ENCODE measurements around the gene DOCK10.
A peak's percentile ranks its signal among the peaks of the same experiment; 100 is the strongest.

DOCK10 gene

DNA sequence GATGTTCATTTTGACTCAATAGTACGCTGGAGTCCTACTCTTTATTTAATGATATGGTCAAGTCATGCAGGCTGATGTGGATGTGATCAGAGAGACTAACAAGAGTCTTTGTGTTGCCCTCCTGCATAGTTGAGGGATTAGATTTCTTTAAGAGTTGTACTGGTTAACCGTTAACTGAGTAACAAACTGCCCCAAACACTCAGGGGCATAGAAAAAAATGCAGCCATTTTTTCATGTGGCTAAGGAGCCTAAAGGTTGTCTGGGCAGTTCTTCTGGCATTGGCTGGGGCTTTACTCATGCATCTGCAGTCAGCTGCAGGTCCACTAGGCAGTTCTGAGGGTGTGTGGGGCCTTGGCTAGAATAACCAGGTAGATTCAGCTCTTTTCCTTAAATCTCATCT lies 32.5 kb downstream of the DOCK10 start:
- DNase-seq, result no peak

DNA sequence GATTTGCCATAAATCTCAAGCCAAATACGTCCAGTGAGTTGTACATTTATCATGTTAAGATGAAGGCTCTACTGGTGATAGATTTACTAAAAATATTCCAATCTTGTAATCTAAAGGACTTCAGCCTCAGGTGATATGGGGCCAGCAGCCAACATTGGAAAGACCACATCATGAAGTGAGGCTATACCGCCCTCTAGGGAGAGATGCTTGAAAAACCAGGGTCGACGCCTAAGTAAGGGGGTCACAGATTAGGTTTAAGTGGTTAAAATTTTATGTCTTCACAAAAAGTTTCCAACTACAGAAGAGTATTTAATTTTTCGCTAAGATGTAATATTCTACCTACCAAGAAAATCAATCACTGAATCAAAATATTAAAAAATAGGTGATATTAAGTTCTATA lies 33.3 kb downstream of the DOCK10 start:
- peak; percentile 14 for DNase-seq

- no peak for DNase-seq
Observed at GRCh38 chr2:225008179-225008856, 34.0 kb downstream of the DOCK10 start.

DNA sequence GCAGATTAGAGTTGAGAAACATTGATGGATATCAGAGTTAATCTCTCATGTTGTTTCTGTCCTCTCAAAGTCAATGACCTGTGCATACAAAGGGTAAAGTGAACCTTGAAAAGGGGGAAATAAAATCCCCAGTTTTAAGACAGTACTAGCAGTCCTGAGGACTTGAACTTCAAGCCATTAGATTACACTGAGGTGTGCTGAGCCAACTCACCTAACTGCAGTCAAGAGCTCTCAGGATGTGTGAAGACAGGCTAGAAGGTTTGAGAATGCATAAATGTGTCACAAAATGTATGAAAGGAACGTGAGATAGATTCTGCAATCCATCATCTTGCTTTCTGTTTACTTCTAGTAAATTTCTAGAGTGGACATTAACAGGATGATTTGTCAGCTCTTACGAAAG lies 35.5 kb downstream of the DOCK10 start:
- DNase-seq, result no peak

GRCh38 chr2:225004597-225004996 lies 37.7 kb downstream of the DOCK10 start:
- DNase-seq, result no peak

DNA sequence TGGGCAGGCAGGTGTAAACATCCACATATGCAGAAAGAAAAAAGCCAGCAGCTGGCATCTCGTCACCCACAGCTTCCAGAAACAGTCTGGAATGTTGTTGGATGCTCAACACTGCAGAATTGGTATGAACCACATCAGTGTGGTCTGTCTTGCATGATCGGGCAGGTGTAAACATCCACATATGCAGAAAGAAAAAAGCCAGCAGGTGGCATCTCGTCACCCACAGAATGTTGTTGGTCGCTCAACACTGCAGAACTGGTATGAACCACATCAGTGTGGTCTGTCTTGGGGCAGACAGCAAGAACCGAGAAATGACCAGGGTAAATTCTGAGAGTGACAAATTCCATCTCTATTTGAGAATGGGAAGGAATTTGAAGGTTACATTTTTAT lies 39.6 kb downstream of the DOCK10 start:
- DNase-seq, result no peak

- peak; percentile 67 for DNase-seq
Observed at GRCh38 chr2:225002039-225002655, 40.1 kb downstream of the DOCK10 start.

DNA sequence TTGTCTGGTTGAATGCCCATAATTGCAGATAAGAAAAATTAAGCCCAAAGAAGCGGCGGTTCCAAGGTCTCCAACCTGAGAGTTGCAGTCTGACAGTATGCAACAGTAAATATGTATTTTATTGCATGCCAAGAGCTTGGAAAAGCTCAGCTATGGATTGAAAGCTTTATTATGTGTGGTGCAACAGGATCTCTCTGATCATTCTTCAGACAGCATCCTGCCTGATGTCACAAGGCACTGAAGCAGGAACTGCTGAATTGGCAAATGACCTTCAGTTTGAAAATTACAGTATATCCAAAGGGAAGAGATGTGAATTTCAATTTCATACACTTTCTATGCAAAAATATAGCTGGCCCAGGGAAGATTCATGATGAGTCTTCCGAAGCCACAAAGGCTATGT lies 42.5 kb downstream of the DOCK10 start:
- no peak for DNase-seq

GRCh38 chr2:224999321-224999720 lies 42.9 kb downstream of the DOCK10 start:
- DNase-seq, result no peak

DNA sequence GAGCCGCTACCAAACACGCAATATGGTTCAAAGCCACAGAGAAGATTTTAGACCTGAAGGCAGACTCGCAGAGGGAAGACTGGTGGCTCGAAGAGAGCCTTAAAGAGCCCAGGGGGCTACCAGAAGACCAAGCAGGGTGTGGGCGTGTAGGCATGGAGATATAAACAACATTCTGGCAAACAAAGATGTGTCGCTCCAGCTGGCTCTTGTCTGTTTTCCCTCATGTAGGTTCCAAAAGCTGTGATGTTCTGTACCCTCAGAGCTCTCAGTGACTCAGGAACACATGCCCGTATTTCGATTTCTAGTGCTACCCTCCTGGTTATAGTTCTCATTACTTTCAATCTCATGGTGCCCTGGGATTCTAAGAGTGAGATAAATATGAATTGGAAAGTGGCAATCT lies 44.5 kb downstream of the DOCK10 start:
- DNase-seq, result no peak

GRCh38 chr2:224995419-224995818 lies 46.8 kb downstream of the DOCK10 start:
- no peak for DNase-seq

GRCh38 chr2:224994242-224994823 lies 47.9 kb downstream of the DOCK10 start:
- DNase-seq, result no peak

DNA sequence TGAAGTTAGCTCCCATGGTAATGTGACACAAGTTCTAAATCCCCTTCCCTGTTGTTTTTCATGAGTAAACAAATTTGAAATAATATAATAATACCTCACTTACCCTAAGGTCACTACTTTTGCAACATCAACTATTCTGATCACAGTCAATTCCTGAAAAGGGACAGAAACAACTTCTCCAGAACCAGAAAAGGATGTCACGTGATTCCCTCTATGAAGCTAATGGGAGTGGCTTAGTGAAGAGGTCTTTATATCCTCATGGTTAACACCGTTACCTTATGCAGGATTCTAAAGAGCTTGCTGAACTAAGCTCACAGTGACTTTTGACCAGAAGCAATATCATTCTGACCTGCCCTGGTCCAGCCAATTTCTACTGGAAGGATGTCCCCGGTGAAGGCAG lies 51.6 kb downstream of the DOCK10 start:
- no peak for DNase-seq

DNA sequence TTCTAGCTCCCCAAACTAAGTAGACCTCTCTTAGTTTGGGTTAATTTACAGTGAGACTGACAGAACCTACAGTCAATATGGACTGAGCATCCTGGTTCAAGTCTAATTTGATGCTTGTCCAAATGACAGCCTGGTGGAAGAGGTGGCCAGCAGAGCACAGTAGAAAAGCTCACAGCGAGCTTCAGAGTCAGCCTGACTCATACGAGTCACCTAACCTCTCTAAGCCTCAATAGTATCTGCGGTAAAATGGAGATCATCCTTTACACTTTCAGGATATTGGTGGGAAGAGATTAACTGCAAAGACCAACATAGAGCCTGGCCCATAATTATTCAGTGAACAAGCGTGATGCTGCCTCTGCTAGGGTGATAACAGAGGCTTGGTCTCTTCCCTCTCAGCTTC lies 54.5 kb downstream of the DOCK10 start:
- no peak for DNase-seq

DNA sequence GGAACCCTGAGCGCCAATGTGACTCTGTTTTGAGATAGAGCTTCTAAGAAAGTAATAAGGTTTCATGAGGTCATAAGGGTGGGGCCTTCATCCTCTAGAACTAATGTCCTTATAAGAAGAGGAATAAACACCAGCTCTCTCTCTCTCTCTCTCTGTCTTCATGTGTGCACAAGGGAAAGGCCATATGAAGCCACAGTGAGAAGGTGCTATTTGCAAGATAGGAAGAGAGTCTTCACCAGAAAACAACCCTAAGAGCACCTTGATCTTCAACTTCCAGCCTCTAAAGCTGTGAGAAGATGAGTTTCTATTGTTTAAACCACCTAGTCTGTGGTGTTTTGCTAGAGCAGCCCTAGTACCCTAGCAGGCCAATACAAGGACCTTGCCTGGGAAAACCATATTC lies 55.8 kb downstream of the DOCK10 start:
- DNase-seq, result no peak

- DNase-seq, result no peak
Observed at GRCh38 chr2:224984637-224985036, 57.6 kb downstream of the DOCK10 start.

DNA sequence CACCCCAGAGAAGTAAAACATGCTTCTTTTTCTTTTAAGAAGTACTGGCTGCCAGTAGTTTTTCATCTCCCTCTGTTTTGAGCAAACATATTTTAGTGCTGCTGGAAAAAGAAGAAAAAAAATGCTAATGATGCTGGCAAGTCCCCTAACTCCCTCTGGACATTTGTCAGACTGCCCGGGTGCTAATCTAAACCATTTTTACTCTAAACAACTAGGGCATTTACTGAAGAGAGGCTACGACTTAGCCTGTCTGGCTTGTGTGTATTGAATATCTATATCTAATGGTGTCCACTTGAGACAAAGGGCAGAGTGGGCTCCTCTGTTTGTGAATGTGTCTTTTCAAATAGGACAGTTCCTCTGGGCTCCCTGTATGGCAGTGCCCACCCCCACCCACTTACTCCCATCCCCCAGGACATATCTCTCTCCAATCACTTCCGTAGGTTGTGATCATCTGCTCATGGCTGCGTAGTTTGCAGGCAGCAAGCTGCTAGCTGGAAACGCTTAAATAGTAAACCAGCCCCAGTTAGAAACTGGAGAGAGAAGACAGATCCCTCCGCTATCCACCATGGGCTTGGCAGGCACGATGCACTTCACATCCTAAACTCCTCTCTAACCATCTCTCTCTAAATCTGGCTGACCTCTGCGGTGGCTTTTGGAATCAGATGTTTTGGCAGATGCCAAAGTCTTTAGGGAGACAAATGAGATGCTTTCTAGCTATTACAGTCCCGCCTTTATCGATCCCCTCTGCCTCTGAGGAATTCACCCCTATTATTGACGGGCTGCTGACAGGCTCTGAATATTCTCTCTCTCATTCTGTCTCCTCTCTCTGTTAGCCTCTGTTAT lies 58.3 kb downstream of the DOCK10 start:
- peak; percentile 68 for DNase-seq

DNA sequence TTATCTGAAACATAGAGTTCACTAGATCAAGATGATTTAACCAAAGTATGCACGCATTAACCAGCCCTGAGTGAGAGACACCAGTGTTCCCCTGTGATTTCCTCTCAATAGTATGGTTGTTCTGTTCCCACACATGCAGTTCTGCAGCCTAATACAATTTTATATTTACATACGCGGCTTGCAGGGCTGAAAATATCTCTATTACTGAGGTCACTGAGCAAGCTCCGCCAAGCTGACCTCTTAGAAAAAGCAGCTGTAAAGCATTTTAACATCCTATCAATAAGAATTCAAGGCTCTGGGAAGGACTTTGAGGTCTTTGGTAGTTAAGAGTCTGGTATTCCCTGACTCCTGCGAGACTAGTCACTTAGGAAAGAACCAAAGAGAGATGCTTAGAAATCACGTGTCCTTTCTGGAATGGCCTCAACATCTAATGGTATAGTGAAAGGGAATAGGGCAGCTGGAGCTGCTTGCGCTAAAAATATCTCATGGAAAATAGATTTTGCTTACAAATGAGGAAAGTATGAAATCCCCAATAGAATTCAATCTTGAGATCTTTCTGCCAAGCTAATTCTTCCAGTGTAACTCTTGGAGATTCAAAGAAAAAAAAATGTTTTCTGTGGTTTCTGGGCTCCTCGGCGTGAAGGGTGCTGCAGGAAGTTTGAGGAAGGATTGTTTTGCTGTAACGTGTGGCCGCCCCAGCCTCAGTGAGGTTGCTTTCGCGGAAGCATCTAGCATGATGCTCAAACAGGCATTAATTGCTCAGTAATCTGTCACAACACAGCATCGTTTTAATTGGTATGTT lies 59.2 kb downstream of the DOCK10 start:
- peak; percentile 57 for DNase-seq

DNA sequence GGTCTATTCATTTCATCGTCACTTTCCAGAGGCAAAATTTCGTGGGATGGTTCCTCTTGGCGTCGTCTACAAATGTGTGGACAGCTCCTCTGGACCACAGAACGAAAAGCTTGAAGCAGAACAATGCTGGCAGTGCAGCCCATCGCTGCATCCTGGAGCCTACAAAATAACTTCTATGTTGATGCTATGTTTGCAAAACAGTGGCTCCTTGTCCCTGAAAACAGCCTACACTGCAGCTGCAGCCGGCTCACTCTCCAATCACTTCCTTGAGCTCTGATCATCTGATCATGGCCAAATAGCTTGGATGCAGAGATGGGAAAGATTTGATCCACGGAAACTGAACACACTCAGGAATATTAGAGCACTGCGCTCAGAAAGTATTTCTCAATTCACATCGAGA lies 60.0 kb downstream of the DOCK10 start:
- peak; percentile 55 for DNase-seq

GRCh38 chr2:224976629-224977525 lies 65.4 kb downstream of the DOCK10 start:
- no peak for DNase-seq

- DNase-seq, result no peak
Observed at GRCh38 chr2:224975761-224976160, 66.5 kb downstream of the DOCK10 start.

Measured in NCI-H748 treated with DMSO at 0.1 percent for 48 hours (cell line).